C1 segment of cervical spinal cord (tissue), 14 donors: ENCODE measurements around the gene PEX12.
"Not testable (repeated sequence)": the region's sequence is repeated elsewhere in the genome, so short reads cannot be mapped to it uniquely, and the experiment has no call there.

Experiments
- DNase-seq, 14 donors: peaks; one replicate each; lab custom pipeline; 2025; lab: John Stamatoyannopoulos, UW

Gene PEX12

DNA sequence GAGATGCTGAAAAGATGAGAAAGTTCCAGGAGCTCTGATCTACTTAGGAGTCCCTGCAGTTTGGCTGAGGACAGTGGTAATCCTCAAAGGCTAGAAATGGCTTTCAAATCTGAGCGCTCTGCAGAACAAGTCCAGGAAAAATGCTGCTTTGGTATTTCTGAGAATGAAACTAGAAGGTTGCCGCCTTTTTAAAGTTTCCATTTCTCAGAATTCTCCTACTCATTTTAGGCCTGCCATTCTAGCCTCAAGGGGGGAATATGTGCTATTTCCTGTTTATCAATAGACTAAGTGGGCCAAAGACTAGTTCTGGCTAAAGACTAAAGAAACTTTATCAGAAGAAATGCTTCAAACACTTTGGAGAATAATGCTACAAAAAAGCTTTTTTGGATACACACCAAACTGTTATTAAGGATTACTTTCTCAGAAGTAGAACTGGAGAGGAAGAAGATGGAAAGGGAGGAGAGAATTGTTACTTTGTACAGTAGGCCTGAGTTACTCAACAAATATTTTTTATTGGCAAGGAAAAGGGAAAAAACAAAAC lies 40.7 kb downstream of the PEX12 start, which contains the start of gene SLFN12L:
Gene SLFN12L (minus strand): TSS at position 78 of the 541 bp plus-strand sequence. CDS start 15,314 bp downstream, outside the sequence.
- DNase-seq: no peak

- no peak for DNase-seq
These were observed 41.7 kb downstream of the PEX12 start for GRCh38 chr17:35536664-35537171.

GRCh38 chr17:35535406-35535805 lies 43.0 kb downstream of the PEX12 start:
- not testable (repeated sequence) for DNase-seq

- no peak for DNase-seq
These were observed 43.7 kb downstream of the PEX12 start for GRCh38 chr17:35534576-35535093.

GRCh38 chr17:35531160-35531559 lies 47.2 kb downstream of the PEX12 start:
- DNase-seq: no peak

GRCh38 chr17:35529866-35530265 lies 48.5 kb downstream of the PEX12 start:
- DNase-seq: no peak

DNA sequence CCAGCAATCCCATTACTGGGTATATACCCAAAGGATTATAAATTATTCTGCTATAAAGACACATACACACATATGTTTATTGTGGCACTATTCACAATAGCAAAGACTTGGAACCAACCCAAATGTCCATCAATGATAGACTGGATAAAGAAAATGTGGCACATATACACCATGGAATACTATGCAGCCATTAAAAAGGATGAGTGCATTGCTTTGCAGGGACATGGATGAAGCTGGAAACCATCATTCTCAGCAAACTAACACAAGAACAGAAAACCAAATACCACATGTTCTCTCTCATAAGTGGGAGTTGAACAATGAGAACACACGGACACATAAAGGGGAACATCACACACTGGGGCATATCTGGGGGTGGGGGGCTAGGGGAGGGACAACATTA lies 49.0 kb downstream of the PEX12 start:
- DNase-seq: not testable (repeated sequence)
